ENCODE results near the gene MADD.

MADD gene

GRCh38 chr11:47360341-47360740 is 90.4 kb downstream of the MADD start:
- no peak for DNase-seq

GRCh38 chr11:47361419-47361818 is 91.5 kb downstream of the MADD start:
- no peak for DNase-seq

DNA sequence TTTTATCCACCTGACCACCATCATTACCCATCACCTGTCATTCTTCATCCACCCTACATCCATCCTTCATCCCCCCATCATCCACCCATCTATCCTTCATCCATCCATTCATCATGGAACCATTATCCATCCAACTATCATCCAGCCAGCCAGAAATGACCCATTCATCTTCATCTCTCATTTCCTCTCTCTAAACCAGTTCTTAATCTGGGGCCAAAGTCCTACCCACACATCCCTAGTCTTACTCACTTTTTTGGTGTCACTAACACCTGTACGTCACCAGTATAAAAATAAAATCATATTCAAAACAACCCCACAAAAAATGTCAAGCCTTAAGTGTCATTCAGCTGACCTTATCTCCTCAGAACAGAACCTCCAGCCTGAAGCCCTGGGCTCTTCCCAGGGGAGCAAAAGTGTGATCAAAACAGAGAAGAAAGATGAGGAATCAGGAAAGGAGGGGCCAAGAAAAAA is 96.1 kb downstream of the MADD start:
- DNase-seq, result no peak

- no peak for DNase-seq
Measured at GRCh38 chr11:47369676-47370075, 99.7 kb downstream of the MADD start.

- DNase-seq, result no peak
Measured at GRCh38 chr11:47372422-47372821, 102.5 kb downstream of the MADD start.

- peak; percentile 87 to 95 (median 89) for DNase-seq
Measured at GRCh38 chr11:47373876-47374719, 104.2 kb downstream of the MADD start.

- DNase-seq, result no peak
Measured at GRCh38 chr11:47374720-47375019, 104.7 kb downstream of the MADD start.

DNA sequence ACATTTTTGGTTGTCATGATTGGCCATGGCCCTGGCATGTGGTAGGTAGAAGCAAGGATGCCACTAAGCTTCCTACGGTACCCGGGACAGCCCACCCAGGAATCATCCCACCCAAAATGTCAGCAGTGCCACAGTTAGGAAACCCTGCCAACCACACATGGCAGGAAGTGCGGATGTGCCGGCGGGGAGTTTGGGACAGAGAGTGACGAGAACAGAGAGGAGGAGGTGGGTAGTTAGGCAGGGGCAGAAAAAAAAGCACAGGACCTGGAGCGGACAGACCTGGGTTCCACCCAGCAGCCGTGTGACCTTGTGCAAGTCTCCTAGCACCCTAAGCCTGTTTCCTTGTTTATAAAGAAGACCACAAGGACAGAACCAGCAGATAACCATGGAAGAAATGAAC is 105.1 kb downstream of the MADD start:
- DNase-seq, result peak; percentile 56 to 71 (median 57)

- no peak for DNase-seq
Measured at GRCh38 chr11:47375546-47376085, 105.7 kb downstream of the MADD start.

GRCh38 chr11:47376107-47376524 is 106.2 kb downstream of the MADD start:
- DNase-seq, result no peak

DNA sequence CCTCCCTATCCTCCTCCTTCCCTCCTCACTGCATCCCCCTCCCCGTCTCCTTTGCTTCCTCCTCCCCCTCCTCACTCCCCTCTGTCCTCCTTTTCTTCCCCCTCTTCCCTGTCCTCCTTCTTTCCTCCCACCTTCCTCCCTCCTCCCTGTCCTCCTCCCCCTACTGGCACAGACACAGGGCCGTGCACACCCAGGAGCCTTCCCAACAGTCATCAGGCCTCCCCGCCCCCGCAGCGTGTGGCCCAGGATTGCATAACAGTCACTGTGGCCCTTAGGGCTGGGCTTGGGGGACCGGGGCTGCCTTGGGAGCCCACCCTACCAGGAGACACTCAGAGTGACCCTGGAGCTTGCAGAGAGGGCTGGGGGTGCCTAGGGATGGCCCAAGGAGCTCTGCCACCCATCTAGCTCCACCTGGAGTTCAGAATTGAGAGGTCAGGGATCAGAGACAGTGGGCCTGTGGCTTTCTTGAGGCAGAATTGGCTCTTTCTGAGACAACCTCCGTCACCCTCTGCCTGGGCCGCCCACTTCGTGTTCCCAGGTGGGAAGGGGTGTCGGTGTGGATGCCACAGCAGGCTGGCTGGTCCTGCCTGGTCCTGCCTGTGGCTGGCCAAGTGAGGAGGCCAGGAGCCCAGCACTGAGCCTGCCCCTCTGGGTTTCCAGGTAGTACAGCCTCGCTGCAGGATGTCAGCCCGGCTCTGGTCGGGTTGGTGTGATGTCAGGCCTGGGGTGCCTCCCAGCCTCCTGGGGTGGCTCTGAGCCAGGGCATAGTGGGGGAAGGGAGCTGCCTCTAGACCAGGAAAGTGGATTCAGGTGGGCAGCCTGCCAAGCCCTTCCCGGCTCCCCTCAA is 106.8 kb downstream of the MADD start:
- peak; percentile 90 to 95 (median 93) for DNase-seq

- DNase-seq, result peak in 2 of 3 donors; percentile 27 to 53
Measured at GRCh38 chr11:47377571-47378009, 107.7 kb downstream of the MADD start.

DNA sequence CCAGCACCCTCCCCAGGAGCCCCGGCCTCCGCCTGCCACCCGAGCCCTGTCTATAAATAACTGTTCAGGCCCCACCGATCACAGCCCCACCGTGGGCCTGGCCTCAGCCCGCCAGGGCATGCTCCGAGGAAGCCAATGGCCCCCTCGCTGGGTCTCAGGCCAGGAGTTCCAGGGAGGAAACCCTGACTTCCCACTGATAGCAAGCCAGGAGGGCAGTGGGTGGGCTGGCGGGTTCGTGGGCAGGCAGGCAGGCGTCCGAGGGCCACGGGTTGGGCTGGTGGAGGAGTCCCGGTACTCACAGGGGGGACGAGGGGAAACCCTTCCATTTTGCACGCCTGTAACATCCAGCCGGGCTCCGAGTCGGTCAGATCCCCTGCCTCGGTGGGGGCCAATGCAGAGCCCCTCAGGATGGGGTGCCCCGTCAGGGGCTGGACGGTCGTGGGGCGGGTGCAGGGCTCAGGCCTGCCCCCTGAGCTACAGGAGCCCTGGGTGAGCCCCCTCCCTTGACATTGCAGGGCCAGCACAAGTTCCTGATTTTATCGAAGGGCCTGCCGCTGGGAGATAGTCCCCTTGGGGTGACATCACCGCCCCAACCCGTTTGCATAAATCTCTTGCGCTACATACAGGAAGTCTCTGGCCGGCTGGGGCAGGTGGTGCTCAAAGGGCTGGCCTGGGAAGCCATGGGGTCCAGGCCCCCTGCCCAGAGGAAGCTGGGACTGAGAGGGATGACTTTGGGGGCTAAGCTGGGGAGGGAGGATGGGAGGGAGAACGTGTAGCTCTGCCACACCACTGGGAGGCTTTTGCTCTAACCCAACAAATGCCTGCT is 108.3 kb downstream of the MADD start, which contains the start of gene SPI1:
Gene SPI1, minus strand, starts transcription at position 538 of the 826 bp plus-strand sequence. Its CDS starts 194 bp downstream, at position 344.
- DNase-seq, result peak; percentile 95

GRCh38 chr11:47378836-47379170 is 108.9 kb downstream of the MADD start:
- DNase-seq, result no peak

- DNase-seq, result no peak
Measured at GRCh38 chr11:47379317-47379716, 109.4 kb downstream of the MADD start.
